ENCODE measurements around the gene HELLS. TPM values are rescaled to one million over a fixed set of nuclear protein-coding genes. Genes with fewer than 3 reads are reported as not detected.
"Not testable (repeated sequence)": the region's sequence is repeated elsewhere in the genome, so short reads cannot be mapped to it uniquely, and the experiment has no call there.

The HELLS gene
- 100 to 1,000 TPM; 151 to 152 TPM for total RNA-seq

DNA sequence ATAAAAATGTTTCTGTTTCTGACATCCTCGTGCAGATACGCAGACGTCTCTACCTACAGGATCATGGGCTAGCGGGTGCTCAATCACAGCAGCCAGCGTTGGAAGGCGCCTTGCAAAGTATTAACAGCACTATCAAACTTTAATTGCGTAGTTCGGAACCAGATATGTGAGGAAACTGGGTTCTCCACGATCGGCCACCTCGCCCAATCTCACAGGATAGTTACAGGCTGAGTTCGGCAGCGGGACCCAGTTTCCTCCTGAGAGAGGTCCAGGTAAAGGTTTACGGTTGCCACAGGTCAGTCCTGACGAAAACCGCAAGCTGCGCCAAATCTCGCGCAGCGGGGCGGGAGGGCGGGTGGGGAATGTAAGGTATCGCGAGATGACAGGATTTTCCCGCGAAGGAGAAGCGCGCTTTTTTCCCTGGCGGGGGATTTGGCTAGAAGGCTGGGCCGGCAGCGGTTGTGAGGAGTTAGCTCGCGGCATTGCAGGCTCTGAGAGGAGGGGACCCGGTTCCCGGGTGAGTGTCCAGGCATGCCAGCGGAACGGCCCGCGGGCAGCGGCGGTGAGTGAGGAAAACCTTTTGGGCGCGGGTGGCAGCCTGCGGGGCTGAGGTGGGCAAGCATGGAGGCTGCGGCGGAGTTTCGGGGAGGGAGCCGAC is at the start of gene HELLS:
Gene HELLS (plus strand): TSS at position 398 of the 658 bp plus-strand sequence. CDS start 134 bp downstream, at position 532.
- POLR2A ChIA-PET: no interaction called here
- CTCF ChIA-PET: interaction anchor here (0.6 kb wide), 1 partner anchor 15 kb away, joined by 3 read pairs; no protein-coding TSS in a partner anchor

DNA sequence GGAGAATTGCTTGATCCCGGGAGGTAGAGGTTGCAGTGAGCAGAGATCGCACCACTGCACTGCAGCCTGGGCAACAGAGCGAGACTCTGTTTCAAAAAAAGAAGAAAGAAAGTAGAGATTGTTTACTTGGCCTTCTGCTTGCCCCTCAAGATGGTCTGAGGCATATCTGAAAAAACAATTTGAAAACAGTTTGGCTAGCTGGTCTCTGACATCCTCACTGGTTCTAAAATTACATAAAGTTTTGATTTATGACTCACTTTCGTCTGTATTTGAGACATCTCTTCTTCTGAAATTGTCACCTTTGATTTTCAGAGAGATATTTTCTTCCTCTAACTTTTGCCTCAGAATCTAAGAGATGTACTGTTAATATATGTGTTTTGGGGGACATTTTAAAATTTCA is 49.6 kb upstream of the HELLS start:
- CTCF ChIA-PET: no interaction called here
- POLR2A ChIA-PET: no interaction called here

DNA sequence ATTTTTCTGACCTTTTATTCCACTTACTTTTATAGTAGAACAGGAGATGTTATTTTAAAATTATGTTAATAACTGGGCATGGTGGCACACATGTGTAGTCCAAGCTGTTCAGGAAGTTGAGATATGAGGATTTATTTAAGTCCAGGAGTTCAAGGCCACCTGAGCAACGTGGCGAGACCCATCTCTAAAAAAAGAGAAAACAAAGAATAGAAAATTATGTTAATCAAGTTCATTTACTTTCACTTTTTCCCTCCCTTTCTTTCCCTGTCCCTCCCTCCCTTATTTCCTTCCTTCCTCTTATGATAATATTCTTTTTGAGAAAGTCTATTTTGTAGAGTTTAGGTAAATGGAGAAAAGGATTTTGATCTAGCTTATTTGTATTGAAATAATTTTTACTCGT is 48.9 kb upstream of the HELLS start:
- POLR2A ChIA-PET: no interaction called here
- CTCF ChIA-PET: no interaction called here

DNA sequence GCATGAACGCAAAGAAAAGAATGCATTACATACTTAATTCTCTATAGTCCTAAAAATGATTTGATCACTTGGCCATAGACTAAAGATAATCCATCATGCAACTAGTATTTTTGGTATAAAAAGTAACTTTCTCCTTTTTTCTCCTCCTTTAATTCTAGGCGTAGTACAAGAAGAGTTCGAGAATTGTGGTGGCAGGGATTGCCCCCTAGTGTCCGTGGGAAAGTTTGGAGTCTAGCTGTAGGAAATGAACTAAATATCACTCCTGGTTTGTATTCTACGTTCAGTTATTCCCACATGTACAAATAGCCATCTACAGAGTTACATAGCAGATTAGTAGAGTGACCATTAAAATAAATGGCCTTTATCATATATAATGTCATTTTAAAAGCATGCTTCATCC is 45.5 kb upstream of the HELLS start:
- POLR2A ChIA-PET: no interaction called here
- CTCF ChIA-PET: no interaction called here

DNA sequence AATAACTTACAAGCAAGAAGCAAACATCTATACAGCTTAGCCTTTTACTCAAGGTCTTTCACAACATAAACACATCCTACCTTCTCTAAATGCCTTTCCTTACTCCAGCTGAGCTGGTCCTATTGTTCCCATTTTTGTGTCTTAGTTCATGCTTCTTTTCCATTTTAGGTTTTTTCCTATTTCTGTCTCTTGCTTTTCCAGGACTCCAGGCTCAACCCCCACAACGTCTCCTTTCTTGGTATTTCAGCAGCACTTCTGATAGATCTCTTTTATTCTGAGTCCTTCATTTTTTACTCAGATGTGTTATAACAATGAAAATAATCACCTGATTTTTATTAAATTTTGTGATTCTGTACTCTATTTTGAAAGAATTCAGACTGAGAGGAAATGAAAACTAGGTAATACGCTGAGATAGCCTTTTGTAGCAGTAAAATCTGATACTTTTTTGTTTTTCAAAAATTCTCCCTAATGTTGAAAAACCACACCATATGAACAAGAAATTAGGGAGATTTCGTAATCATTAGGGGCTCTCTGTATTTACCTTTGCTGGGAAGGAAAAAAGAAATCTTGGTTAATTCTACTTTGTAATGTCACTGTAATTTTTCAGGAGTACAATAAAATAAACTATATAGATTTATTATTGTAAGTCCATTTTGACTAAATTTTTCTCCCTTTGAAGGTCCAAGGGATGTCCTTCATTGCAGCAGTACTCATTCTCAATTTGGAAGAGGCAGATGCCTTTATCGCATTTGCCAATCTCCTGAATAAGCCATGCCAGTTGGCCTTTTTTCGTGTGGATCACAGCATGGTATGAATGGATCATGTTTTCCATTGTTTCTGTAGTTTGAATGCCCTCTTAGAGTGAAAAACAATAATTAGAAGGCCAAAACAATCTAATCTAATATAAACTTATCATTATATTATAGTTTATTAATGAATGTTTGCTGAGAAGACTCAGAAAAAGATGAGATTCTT is 24.0 kb upstream of the HELLS start:
- ChIA-PET CTCF (interaction anchor here (0.5 kb wide), 1 partner anchor 1326 kb away, joined by 4 read pairs; no protein-coding TSS in a partner anchor), POLR2A (no interaction called here)

DNA sequence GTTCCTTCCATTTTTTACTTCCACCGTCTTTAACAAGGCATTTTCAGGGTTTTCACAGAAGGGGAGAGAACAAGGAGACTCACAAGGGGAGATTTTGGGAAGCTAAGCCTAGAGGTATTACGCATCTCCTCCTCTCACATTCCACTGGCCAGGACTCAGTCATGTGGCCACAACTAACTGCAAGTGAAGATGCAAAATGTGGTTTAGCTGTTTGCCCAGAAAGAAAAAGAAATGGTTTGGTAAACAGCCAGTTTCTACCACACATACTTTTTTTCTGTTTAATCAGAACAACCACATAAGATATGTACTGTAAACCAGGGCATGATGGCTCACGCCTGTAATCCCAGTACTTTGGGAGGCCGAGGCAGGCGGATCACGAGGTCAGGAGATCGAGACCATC is 21.4 kb upstream of the HELLS start:
- CTCF ChIA-PET: no interaction called here
- POLR2A ChIA-PET: no interaction called here

DNA sequence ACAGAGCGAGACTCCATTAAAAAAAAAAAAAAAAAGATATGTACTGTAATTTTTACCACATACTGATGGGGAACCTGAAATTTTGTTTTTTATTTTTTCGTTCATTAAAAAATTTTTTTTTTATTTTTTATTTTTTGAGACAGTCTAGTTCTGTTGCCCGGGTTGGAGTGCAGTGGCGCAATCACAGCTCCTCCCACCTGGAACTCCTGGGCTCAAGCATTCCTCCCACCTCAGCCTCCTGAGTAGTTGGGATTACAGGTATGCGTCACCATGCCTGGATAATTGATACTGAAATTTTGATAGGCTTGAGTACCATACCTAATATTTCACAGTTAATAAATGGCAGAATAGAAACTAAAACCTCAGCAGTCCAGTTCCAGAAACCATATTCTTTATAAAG is 20.9 kb upstream of the HELLS start:
- ChIA-PET CTCF (no interaction called here), POLR2A (no interaction called here)

DNA sequence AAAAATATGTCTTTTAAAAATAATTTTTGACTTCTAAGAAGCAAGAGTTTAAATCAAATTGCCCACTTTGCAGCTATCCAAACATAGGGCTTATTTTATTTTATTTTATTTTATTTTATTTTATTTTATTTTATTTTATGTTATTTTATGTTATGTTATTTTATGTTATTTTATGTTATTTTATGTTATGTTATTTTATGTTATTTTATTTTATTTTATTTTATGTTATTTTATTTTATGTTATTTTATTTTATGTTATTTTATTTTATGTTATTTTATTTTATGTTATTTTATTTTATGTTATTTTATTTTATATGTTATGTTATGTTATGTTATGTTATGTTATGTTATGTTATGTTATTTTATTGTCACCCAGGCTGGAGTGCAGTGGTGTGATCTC is 14.0 kb upstream of the HELLS start:
- CTCF ChIA-PET, POLR2A ChIA-PET: not testable (repeated sequence)

DNA sequence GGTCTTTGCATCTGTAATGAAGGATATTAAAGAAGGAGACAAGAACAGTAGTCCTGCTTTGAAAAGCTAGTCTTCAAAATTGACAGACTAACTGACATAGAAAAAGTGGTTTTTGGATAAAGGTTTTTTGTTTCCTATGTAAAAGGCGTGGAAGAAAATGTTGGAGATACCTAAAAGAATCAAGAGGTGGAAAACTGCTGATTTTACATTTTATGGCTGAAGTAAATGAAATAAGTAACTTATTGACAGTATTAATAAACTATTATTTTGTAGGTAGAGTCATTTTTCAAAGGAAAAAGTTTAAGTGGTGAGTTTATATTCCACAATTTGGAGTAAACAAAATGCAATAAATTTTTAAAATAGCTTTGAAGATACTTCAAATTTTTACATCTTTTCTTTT is 12.6 kb upstream of the HELLS start:
- CTCF ChIA-PET: no interaction called here
- POLR2A ChIA-PET: no interaction called here

DNA sequence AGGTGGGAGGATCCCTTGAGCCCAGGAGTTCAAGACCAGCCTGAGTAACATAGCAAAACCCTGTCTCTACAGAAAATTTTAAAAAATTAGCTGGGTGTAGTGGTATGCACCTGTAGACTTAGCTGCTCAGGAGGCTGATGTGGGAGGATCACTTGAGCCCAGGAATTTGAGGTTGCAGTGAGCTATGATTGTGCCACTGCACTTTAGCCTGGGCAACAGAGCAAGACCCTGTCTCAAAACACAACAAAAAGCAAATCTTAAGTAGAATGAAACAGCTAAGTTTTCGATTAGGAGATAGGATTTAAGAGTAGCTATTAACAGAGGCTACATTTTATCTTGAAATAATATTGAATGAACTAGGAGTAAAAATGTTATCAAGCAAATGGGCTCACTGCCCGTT is 3.3 kb upstream of the HELLS start:
- CTCF ChIA-PET: not testable (repeated sequence)
- POLR2A ChIA-PET: interaction anchor here (0.8 kb wide), 1 partner anchor 20 kb away, joined by 8 read pairs; no protein-coding TSS in a partner anchor

DNA sequence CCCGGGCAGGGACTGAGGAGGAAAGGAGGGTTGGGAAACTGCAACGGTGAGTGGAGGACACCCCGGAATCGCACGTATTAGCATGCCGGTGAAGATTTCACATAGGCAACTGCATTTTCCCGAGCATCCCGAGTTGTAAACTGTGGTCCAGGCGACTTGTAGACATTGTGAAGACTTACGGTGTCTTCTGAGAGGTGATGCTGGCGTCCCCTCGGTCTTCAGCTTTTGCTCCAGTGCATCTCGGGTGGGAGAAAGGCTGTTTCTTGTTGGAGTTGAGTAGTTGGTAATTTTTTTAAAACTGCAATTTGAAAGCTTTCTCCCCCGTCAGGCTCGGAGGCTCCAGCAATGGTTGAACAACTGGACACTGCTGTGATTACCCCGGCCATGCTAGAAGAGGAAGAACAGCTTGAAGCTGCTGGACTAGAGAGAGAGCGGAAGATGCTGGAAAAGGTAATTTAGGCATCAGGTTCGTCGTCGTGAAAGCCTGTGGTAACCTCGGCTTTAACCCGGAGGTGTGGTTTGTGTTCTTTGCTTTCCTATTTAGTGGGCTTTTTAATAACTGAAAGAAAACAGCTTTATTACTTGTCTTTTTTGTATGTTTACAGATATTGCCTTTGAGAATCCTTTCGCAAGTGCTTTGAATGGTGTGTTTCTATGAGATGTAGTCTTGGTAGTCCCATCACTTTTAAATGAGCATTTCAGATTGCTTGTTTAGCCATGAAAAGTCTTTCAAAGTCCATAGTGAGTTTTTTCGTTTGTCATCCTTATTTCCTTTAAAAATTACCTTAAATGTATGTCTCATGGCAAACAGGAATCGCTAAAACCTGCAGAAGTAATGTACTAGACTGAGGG is 687 bp downstream of the HELLS start:
- ChIA-PET POLR2A (no interaction called here), CTCF (no interaction called here)

DNA sequence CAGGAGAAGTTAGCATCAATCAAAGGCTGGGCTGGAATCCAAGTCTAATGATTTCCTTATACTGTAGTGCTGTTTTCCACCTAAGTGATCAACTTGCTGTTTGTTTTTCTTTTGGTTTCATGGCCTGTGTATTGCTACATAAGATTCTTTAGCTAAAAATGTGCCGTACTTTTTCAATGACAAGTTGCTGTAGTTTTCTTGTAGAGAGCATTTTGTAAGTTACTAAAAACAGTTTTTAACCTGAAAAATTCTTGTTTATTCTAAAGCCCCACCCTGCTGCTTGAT is 1.3 kb downstream of the HELLS start:
- POLR2A ChIA-PET: no interaction called here
- CTCF ChIA-PET: no interaction called here

DNA sequence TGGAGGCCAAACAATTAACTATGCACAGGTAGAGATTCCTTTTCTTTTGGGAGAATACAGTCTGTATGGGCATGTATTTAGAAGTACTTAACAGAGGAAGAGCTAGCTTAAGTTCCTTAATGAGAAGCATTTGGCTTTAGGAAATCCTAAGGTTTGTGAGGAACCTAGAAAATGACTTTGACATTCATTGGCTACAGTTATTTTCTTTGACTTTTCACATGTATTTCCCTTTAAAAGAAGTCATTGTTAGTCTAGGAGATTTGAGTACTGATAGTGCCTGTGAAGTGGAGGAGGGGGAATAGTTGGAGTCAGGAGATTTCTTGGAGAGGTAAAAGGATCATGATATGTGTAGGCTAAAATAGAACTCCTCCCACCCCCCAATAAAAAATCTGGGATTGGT is 3.6 kb downstream of the HELLS start:
- POLR2A ChIA-PET: no interaction called here
- CTCF ChIA-PET: no interaction called here

DNA sequence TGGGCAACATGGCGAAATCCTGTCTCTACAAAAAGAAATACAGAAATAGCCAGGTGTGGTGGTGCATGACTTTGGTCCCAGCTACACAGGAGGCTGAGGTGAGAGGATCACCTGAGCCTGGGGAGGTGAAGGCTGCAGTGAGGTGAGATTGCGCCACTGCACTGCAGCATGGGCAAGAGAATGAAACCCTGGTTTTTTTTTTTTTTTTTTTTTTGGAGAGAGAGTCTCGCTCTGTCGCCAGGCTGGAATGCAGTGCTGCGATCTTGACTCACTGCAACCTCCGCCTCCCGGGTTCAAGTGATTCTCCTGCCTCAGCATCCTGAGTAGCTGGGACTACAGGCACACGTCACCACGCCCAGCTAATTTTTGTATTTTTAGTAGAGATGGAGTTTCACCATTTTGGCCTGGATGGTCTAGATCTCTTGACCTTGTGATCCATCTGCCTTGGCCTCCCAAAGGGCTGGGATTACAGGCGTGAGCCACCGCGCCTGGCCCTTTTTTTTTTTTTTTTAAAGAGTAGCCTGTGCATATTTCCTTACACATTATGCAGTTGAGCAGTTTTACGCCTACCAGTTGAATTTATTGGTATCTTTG is 22.2 kb downstream of the HELLS start:
- POLR2A ChIA-PET: not testable (repeated sequence)
- CTCF ChIA-PET: interaction anchor here (0.7 kb wide), 1 partner anchor 100 kb away, joined by 3 read pairs; no protein-coding TSS in a partner anchor

DNA sequence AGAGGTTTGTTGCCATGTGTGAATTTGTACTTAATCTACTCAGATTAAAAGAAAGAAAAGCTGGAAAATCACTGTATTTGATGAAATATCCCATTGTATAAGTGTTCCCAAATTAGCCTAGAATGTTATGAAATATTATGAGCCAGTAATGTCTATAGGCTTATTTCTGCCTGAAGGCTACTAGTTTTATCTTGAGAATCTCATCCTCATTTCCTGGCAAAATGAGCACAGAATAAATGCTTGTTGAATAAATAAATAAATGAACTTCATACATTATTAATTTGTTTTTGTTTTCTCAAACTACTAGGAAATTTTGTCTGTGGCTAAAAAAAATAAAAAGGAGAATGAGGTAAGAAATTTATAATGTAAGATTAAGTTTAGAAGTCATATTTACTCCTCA is 25.5 kb downstream of the HELLS start:
- ChIA-PET CTCF (no interaction called here), POLR2A (interaction anchor here (1.0 kb wide), 1 partner anchor 8 kb away, joined by 3 read pairs; no protein-coding TSS in a partner anchor)

DNA sequence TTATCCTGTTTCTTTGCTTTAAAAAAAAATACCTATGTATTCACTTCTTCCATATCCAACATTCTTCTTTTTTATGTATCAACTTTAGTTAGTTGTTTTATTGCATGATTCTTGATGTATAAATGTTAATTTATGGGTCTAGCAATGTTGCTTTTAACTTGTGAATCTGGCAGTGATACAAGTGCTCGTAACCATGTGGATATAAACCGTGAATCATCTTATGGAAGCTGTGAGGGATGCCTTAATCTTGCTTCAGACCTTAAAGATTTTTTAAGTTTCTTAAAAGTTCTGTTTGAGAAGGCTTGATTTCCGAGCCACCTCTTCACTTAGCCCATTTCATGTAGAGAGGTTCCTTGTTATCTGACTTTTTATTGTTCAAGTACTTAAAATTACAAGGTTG is 25.9 kb downstream of the HELLS start:
- ChIA-PET POLR2A (interaction anchor here (1.0 kb wide), 1 partner anchor 8 kb away, joined by 3 read pairs; no protein-coding TSS in a partner anchor), CTCF (no interaction called here)

DNA sequence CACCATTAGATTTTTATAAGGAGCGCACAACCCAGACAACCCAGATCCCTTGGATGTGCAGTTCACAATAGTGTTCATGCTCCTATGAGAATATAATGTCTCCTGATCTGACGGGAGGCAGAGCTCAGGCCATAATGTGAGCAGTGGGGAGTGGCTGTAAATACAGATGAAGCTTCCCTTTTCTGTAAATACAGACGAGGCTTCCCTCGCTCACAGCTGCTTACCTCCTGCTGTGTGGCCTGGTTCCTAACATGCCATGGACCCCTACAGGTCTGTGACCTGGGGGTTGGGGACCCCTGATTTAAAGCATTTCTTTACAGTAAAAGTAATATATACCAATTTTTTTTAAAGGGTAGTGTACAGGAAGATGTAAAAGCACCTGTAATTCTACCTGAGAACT is 33.2 kb downstream of the HELLS start:
- ChIA-PET POLR2A (interaction anchor here (1.2 kb wide), 1 partner anchor 8 kb away, joined by 3 read pairs; no protein-coding TSS in a partner anchor), CTCF (no interaction called here)

DNA sequence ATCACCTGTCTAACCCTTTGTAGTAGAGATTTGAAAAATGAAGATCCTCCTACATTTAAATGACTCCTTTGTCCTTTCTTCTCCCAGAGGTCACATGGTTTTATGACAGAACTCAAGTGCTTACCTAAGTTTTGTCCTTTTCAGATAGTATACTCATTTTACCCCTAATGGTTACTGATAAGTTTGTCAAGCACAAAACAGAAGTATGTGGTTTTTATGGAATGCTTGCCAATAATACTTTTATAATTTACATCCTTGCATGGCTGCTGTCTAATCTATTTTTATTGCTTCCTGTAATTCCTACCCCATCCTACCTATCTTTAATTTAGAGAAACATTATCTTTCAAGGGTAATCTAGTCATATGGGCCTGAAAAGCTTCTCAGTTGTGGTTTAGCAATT is 37.5 kb downstream of the HELLS start:
- ChIA-PET POLR2A (no interaction called here), CTCF (no interaction called here)

DNA sequence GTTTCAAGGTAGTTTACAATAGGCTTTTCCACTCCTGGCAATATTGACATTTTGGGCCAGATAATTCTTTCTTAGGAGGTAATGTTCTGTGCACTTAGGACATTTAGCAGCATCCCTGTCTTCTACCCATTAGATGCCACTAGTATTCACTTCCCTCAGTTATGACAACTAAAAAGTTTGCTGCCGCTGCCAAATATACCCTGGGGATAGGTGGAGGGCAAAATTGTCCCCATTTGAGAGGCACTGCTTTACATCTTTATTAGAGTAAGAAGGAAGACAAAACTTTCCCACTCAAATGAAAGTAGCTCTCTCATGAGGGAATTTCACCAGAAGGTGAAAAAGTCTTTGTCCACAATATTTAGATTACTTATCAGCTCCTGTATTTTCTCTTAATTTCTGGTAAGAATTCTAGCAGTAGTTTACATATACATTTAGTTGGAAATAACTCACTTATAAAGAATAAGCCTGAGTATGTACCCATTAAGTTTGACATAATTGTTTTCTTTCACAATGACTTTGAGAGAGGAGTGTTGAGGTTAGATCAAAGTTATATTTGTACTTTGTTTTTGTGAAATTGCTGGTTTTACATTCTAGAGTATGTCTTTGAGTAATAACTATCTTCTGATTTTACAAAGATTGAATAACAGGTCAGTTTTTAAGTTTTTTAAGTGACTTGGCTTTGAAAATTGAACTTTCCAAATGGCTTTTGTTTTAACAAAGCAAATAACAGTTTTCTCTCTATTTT is 46.0 kb downstream of the HELLS start:
- CTCF ChIA-PET: no interaction called here
- POLR2A ChIA-PET: no interaction called here
